ENCODE data around the gene FOXJ1.

Gene FOXJ1

GRCh38 chr17:76142039-76142584, 1.1 kb upstream of the FOXJ1 start:
- ATAC-seq (ENCODE audit: low read depth) (no peak), DNase-seq (ENCODE audit: low spot score) (peak; percentile 45)
- no peaks in the 10 kb centered on the region for H3K4me1 ChIP-seq (ENCODE audit: insufficient read depth, poor library complexity, severe bottlenecking)
- no peak for TF ChIP-seq CTCF (IDR thresholded peaks at IDR 0.05; ENCODE audit: poor library complexity, severe bottlenecking)
- H3K27me3 ChIP-seq (ENCODE audit: insufficient read depth, poor library complexity, severe bottlenecking) = peaks cover 28% of the 10 kb centered on the region
- H3K9me3 ChIP-seq (ENCODE audit: severe bottlenecking) = no peaks in the 10 kb centered on the region
- H3K4me3 ChIP-seq (ENCODE audit: severe bottlenecking) = no peak overlapping the region
- no peaks in the 10 kb centered on the region for H3K36me3 ChIP-seq (ENCODE audit: low read depth)
- H3K27ac ChIP-seq (ENCODE audit: poor library complexity, severe bottlenecking) = no peak overlapping the region

DNA sequence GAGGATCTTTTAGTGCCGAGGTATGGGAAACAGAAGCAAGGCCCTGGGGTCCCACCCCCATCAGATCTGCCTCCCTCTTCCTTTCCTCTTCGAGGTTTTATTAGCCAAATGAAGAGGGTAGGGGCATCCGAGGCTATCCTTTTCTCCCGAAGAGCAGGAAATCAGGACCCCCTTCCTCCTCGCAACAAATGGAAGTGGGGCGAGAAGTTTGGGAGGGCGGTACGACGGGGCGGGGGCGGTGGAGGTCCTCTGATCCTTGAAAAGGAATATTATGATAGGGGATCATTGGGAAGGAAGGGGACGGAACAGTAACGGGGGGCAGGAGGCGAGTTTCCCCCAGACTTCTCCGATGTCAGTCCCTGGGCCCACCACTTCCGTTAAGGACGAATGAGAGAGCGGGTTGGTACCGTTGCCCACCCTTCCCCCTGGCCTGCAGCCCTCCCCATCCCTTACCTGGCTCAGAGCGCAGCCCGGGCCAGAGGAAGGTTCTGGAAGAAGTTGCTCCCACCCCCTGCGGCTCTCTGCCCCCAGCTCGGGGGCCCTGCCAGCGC, 309 bp downstream of the FOXJ1 start:
- no peak for ATAC-seq (ENCODE audit: low read depth)
- peaks cover 28% of the 10 kb centered on the region for H3K27me3 ChIP-seq (ENCODE audit: insufficient read depth, poor library complexity, severe bottlenecking)
- H3K4me3 ChIP-seq (ENCODE audit: severe bottlenecking) = peak overlapping the region; percentile 21
- no peak overlapping the region for H3K27ac ChIP-seq (ENCODE audit: poor library complexity, severe bottlenecking)
- TF ChIP-seq CTCF (IDR thresholded peaks at IDR 0.05; ENCODE audit: poor library complexity, severe bottlenecking) = no peak
- no peaks in the 10 kb centered on the region for H3K9me3 ChIP-seq (ENCODE audit: severe bottlenecking)
- no peaks in the 10 kb centered on the region for H3K36me3 ChIP-seq (ENCODE audit: low read depth)
- peak; percentile 36 for DNase-seq (ENCODE audit: low spot score)
- no peaks in the 10 kb centered on the region for H3K4me1 ChIP-seq (ENCODE audit: insufficient read depth, poor library complexity, severe bottlenecking)

- H3K27me3 ChIP-seq (ENCODE audit: insufficient read depth, poor library complexity, severe bottlenecking) = peaks cover 28% of the 10 kb centered on the region
- peak; percentile 56 for DNase-seq (ENCODE audit: low spot score)
Measured at GRCh38 chr17:76139801-76140660, 1.0 kb downstream of the FOXJ1 start.

GRCh38 chr17:76138896-76139752, 1.9 kb downstream of the FOXJ1 start:
- ATAC-seq (ENCODE audit: low read depth) = no peak
- Histone ChIP-seq H3K27me3 (ENCODE audit: insufficient read depth, poor library complexity, severe bottlenecking) (peaks cover 28% of the 10 kb centered on the region), H3K9me3 (ENCODE audit: severe bottlenecking) (no peaks in the 10 kb centered on the region), H3K27ac (ENCODE audit: poor library complexity, severe bottlenecking) (no peak overlapping the region), H3K36me3 (ENCODE audit: low read depth) (no peaks in the 10 kb centered on the region), H3K4me3 (ENCODE audit: severe bottlenecking) (no peak overlapping the region), H3K4me1 (ENCODE audit: insufficient read depth, poor library complexity, severe bottlenecking) (no peaks in the 10 kb centered on the region)
- no peak for TF ChIP-seq CTCF (IDR thresholded peaks at IDR 0.05; ENCODE audit: poor library complexity, severe bottlenecking)
- DNase-seq (ENCODE audit: low spot score) = no peak

More at GRCh38 chr17:76139801-76140660, 1.0 kb downstream of the FOXJ1 start:
- ATAC-seq (ENCODE audit: low read depth) = no peak
- Histone ChIP-seq H3K27ac (ENCODE audit: poor library complexity, severe bottlenecking) (no peak overlapping the region), H3K4me1 (ENCODE audit: insufficient read depth, poor library complexity, severe bottlenecking) (no peaks in the 10 kb centered on the region), H3K36me3 (ENCODE audit: low read depth) (no peaks in the 10 kb centered on the region), H3K9me3 (ENCODE audit: severe bottlenecking) (no peaks in the 10 kb centered on the region), H3K4me3 (ENCODE audit: severe bottlenecking) (no peak overlapping the region)
- TF ChIP-seq CTCF (IDR thresholded peaks at IDR 0.05; ENCODE audit: poor library complexity, severe bottlenecking) = no peak

All from RWPE2 (cell line).